H9 (cell line): ENCODE results near the gene CHMP4B. TPM values are rescaled to one million over a fixed set of nuclear protein-coding genes. Genes with fewer than 3 reads are reported as not detected.

Experiments
- DNase-seq: peaks from one replicate; pipeline ENCODE4 v3.0.0-alpha.2; 2017
- H2AFZ ChIP-seq: one replicate; pipeline ENCODE4 v1.6.1; 2013; ENCODE audit warnings: mild to moderate bottlenecking, low read length, control low read depth, moderate library complexity
- H2AK5ac ChIP-seq: 2 replicates; pipeline ENCODE4 v1.6.1; 2013; ENCODE audit warnings: low read length, control low read depth, mixed read lengths; ENCODE audit not compliant: insufficient read length
- H2BK120ac ChIP-seq: one replicate; pipeline ENCODE4 v1.6.1; 2013; ENCODE audit warnings: low read depth, mild to moderate bottlenecking, low read length, control low read depth, inconsistent platforms; ENCODE audit not compliant: poor library complexity, severe bottlenecking
- H2BK12ac ChIP-seq: 2 replicates; pipeline ENCODE4 v1.6.1; 2013; ENCODE audit warnings: low read length, control low read depth, mixed read lengths, low read depth; ENCODE audit not compliant: insufficient read length
- H2BK15ac ChIP-seq: 2 replicates; pipeline ENCODE4 v1.6.1; 2013; ENCODE audit warnings: low read depth, low read length, control low read depth
- H2BK20ac ChIP-seq: one replicate; pipeline ENCODE4 v1.6.1; 2013; ENCODE audit warnings: low read depth, mild to moderate bottlenecking, low read length, control low read depth, inconsistent platforms; ENCODE audit not compliant: poor library complexity, severe bottlenecking
- H2BK5ac ChIP-seq: 2 replicates; pipeline ENCODE4 v1.6.1; 2013; ENCODE audit warnings: low read length, control low read depth, mixed read lengths; ENCODE audit not compliant: insufficient read length
- H3K14ac ChIP-seq: 2 replicates; pipeline ENCODE4 v1.6.1; 2013; ENCODE audit warnings: low read length, control low read depth; ENCODE audit not compliant: insufficient read depth
- H3K18ac ChIP-seq: 2 replicates; pipeline ENCODE4 v1.6.1; 2013; ENCODE audit warnings: low read depth, mild to moderate bottlenecking, mixed read lengths, low read length, control low read depth; ENCODE audit not compliant: insufficient read length
- H3K23ac ChIP-seq: 2 replicates; pipeline ENCODE4 v1.6.1; 2013; ENCODE audit warnings: low read length, control low read depth, mixed read lengths, low read depth; ENCODE audit not compliant: insufficient read length
- H3K23me2 ChIP-seq: 2 replicates; pipeline ENCODE4 v1.6.1; 2013; ENCODE audit warnings: low read depth, mild to moderate bottlenecking, mixed read lengths, low read length, control low read depth; ENCODE audit not compliant: insufficient read length, poor library complexity, severe bottlenecking
- H3K27ac ChIP-seq: 2 replicates; pipeline ENCODE4 v1.5.1; 2013; ENCODE audit warnings: low read length, control low read depth, mixed read lengths, low read depth; ENCODE audit not compliant: insufficient read length
- H3K27me3 ChIP-seq: 2 replicates; pipeline ENCODE4 v1.6.1; 2013; ENCODE audit warnings: low read length, control low read depth, inconsistent platforms; ENCODE audit not compliant: insufficient read depth
- H3K4ac ChIP-seq: 2 replicates; pipeline ENCODE4 v1.6.1; 2013; ENCODE audit warnings: low read depth, mild to moderate bottlenecking, control low read depth, inconsistent platforms, low read length, moderate library complexity
- H3K4me1 ChIP-seq: 2 replicates; pipeline ENCODE4 v1.6.1; 2013; ENCODE audit warnings: low read length, control low read depth, inconsistent platforms; ENCODE audit not compliant: insufficient read depth
- H3K4me2 ChIP-seq: 2 replicates; pipeline ENCODE4 v1.6.1; 2013; ENCODE audit warnings: low read length, control low read depth, mixed read lengths; ENCODE audit not compliant: insufficient read length, insufficient read depth
- H3K56ac ChIP-seq: 2 replicates; pipeline ENCODE4 v1.6.1; 2013; ENCODE audit warnings: low read depth, mild to moderate bottlenecking, mixed read lengths, low read length, control low read depth; ENCODE audit not compliant: insufficient read length
- H3K79me1 ChIP-seq: 2 replicates; pipeline ENCODE4 v1.6.1; 2013; ENCODE audit warnings: low read depth, mild to moderate bottlenecking, moderate library complexity, low read length, control low read depth, inconsistent platforms; ENCODE audit not compliant: insufficient read depth, poor library complexity, severe bottlenecking
- H3K79me2 ChIP-seq: 2 replicates; pipeline ENCODE4 v1.6.1; 2013; ENCODE audit warnings: low read length, control low read depth, inconsistent platforms; ENCODE audit not compliant: insufficient read depth
- H3K9ac ChIP-seq: 2 replicates; pipeline ENCODE4 v1.6.1; 2013; ENCODE audit warnings: low read length, control low read depth, mixed read lengths; ENCODE audit not compliant: insufficient read length; ENCODE audit errors: extremely low read depth
- H3K9me3 ChIP-seq: one replicate; pipeline ENCODE4 v1.6.1; 2013; ENCODE audit warnings: low read depth, low read length, inconsistent platforms; ENCODE audit not compliant: control insufficient read depth
- H3T11ph ChIP-seq: one replicate; pipeline ENCODE4 v1.6.1; 2013; ENCODE audit warnings: mild to moderate bottlenecking, low read length, control low read depth, inconsistent platforms
- H4K20me1 ChIP-seq: one replicate; pipeline ENCODE4 v1.6.1; 2013; ENCODE audit not compliant: control insufficient read depth, insufficient read length, insufficient read depth
- H4K5ac ChIP-seq: 2 replicates; pipeline ENCODE4 v1.6.1; 2013; ENCODE audit warnings: low read depth, mild to moderate bottlenecking, mixed read lengths, low read length, control low read depth; ENCODE audit not compliant: insufficient read length
- H4K8ac ChIP-seq: replicated peaks from 2 replicates; pipeline ENCODE4 v1.6.1; 2013; ENCODE audit warnings: low read length, control low read depth, mixed read lengths, low read depth; ENCODE audit not compliant: insufficient read length
- H4K91ac ChIP-seq: 2 replicates; pipeline ENCODE4 v1.6.1; 2013; ENCODE audit warnings: low read depth, mild to moderate bottlenecking, moderate library complexity, mixed read lengths, low read length, control low read depth; ENCODE audit not compliant: insufficient read length
- H3K27ac Mint-ChIP-seq, 3 experiments: 2 replicates in 2 of 3; 3 replicates in 1 of 3; pipeline ENCODE4 v1.8.0; 2020 to 2021; ENCODE audit warnings: mixed read lengths in 3 of 3, mild to moderate bottlenecking in 1 of 3, moderate library complexity in 1 of 3
- H3K27me3 Mint-ChIP-seq: 2 replicates; pipeline ENCODE4 v1.8.0; 2021; ENCODE audit warnings: low read depth, mild to moderate bottlenecking, moderate library complexity, mixed read lengths
- H3K36me3 Mint-ChIP-seq, 3 experiments: 2 replicates in 2 of 3; 3 replicates in 1 of 3; pipeline ENCODE4 v1.8.0; 2020 to 2021; ENCODE audit warnings: low read depth in 3 of 3, mixed read lengths in 3 of 3; ENCODE audit not compliant: insufficient read depth in 1 of 3
- H3K4me1 Mint-ChIP-seq, 2 experiments: 2 replicates each; pipeline ENCODE4 v1.8.0; 2020; ENCODE audit warnings: mixed read lengths in 2 of 2
- H3K4me3 Mint-ChIP-seq, 2 experiments: 2 replicates in 1 of 2; 3 replicates in 1 of 2; pipeline ENCODE4 v1.8.0; 2020 to 2021; ENCODE audit warnings: mild to moderate bottlenecking in 2 of 2, mixed read lengths in 2 of 2, moderate library complexity in 1 of 2
- H3K9me3 Mint-ChIP-seq, 2 experiments: 2 replicates in 1 of 2; 3 replicates in 1 of 2; pipeline ENCODE4 v1.8.0; 2020; ENCODE audit warnings: mild to moderate bottlenecking in 2 of 2, mixed read lengths in 2 of 2, moderate library complexity in 1 of 2
- CTCF ChIP-seq: fragments of 200-600 bp; sonication (generic); conservative IDR thresholded peaks from 3 replicates; pipeline ENCODE4 v1.8.0; 2021; ENCODE audit warnings: antibody characterized with exemption, mild to moderate bottlenecking
- WGBS: extraction: QIAGEN DNeasy Blood & Tissue Kit; methylation state at CpG from one replicate; pipeline ENCODE4 v1.1.7; 2013; ENCODE audit warnings: missing lambda C conversion rate, low lambda C conversion rate, mixed read lengths; ENCODE audit not compliant: insufficient read length; ENCODE audit errors: extremely low coverage; 5-methylcytosine and 5-hydroxymethylcytosine counted together
- total RNA-seq: library from RNA; stranded (reverse); gene quantifications from 2 replicates; pipeline ENCODE4 v1.2.1, GENCODE V29; 2021

The CHMP4B gene
- total RNA-seq, 1 experiment from 2014 or later = 94.9 TPM

DNA sequence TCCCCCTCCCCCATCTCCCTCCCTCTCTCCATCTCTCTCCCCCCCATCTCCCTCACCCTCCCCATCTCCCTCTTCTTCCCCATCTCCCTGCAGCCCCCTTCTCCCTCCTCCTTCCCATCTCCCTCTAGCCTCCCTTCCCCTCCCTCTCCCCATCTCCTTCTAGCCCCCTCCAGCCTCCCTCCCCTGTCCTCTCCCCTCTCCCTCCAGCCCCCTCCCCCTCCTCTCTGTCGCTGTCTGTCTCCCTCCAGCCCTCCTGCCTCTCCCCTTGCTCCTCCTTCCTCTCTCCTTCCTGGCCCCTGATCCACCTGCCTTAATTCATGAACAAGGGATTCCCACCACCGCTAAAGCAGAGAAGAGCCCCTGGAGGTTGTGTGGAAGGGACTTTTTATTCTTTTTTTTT, 26.9 kb upstream of the CHMP4B start:
- no peaks in the 10 kb centered on the region for H3K23me2 ChIP-seq
- Mint-ChIP-seq H3K27me3 (no peaks in the 10 kb centered on the region), H3K27ac (no peak overlapping the region), H3K4me1 (peaks cover 6% of the 10 kb centered on the region in 2 experiments), H3K9me3 (no peaks in the 10 kb centered on the region), H3K4me3 (no peak overlapping the region), H3K36me3 (peaks cover 0 to 5% (median 4%) of the 10 kb centered on the region in 3 experiments; a peak in 2 of 7 replicates)
- H3K56ac ChIP-seq = no peak overlapping the region
- DNase-seq = no peak
- no peaks in the 10 kb centered on the region for H3K27me3 ChIP-seq
- H2BK120ac ChIP-seq = no peak overlapping the region
- H3K4me2 ChIP-seq = peak overlapping the region; percentile 16
- no peak overlapping the region for H2BK12ac ChIP-seq
- no peak overlapping the region for H2BK5ac ChIP-seq
- no peak overlapping the region for H2BK15ac ChIP-seq
- no peak overlapping the region for H2BK20ac ChIP-seq
- no peak overlapping the region for H3K23ac ChIP-seq
- no peak overlapping the region for H4K91ac ChIP-seq
- no peak for TF ChIP-seq CTCF
- H3K4ac ChIP-seq = no peak overlapping the region
- H3K9ac ChIP-seq = no peak overlapping the region
- no peak overlapping the region for H3T11ph ChIP-seq
- H2AK5ac ChIP-seq = no peak overlapping the region
- no peak overlapping the region for H2AFZ ChIP-seq
- H4K8ac ChIP-seq = no peak overlapping the region
- no peak overlapping the region for H3K14ac ChIP-seq
- no peak overlapping the region for H3K18ac ChIP-seq
- no peaks in the 10 kb centered on the region for H3K79me1 ChIP-seq
- no peak overlapping the region for H3K27ac ChIP-seq
- H3K4me1 ChIP-seq = no peaks in the 10 kb centered on the region; the same call in 1 of the 2 replicates
- H3K79me2 ChIP-seq = no peaks in the 10 kb centered on the region
- no peaks in the 10 kb centered on the region for H4K20me1 ChIP-seq
- no peak overlapping the region for H4K5ac ChIP-seq
- H3K9me3 ChIP-seq = no peaks in the 10 kb centered on the region
- no CpG with 5 or more reads among the region's 2 CpGs for WGBS
